ENCODE measurements around the gene ALDH1A2.

ALDH1A2 gene

GRCh38 chr15:57921371-57921770 lies 144.1 kb downstream of the ALDH1A2 start:
- no peak for TF ChIP-seq CTCF (IDR thresholded peaks at IDR 0.05; ENCODE audit: control insufficient read depth, extremely low read depth, insufficient read depth)
- no peak for DNase-seq (ENCODE audit: low read depth)
- H3K4me3 ChIP-seq (ENCODE audit: low read depth, low read length), result no peak overlapping the region

- H3K4me3 ChIP-seq (ENCODE audit: low read depth, low read length), result no peak overlapping the region
- no peak for DNase-seq (ENCODE audit: low read depth)
- TF ChIP-seq CTCF (IDR thresholded peaks at IDR 0.05; ENCODE audit: control insufficient read depth, extremely low read depth, insufficient read depth), result no peak
Measured at GRCh38 chr15:57920911-57921310, 144.6 kb downstream of the ALDH1A2 start.

- no peak overlapping the region for H3K4me3 ChIP-seq (ENCODE audit: low read depth, low read length)
- no peak for TF ChIP-seq CTCF (IDR thresholded peaks at IDR 0.05; ENCODE audit: control insufficient read depth, extremely low read depth, insufficient read depth)
- no peak for DNase-seq (ENCODE audit: low read depth)
Measured at GRCh38 chr15:57919754-57920153, 145.8 kb downstream of the ALDH1A2 start.

GRCh38 chr15:57917998-57918397 lies 147.5 kb downstream of the ALDH1A2 start:
- no peak overlapping the region for H3K4me3 ChIP-seq (ENCODE audit: low read depth, low read length)
- no peak for DNase-seq (ENCODE audit: low read depth)
- TF ChIP-seq CTCF (IDR thresholded peaks at IDR 0.05; ENCODE audit: control insufficient read depth, extremely low read depth, insufficient read depth), result no peak

GRCh38 chr15:57916695-57917094 lies 148.8 kb downstream of the ALDH1A2 start:
- no peak overlapping the region for H3K4me3 ChIP-seq (ENCODE audit: low read depth, low read length)
- no peak for DNase-seq (ENCODE audit: low read depth)
- TF ChIP-seq CTCF (IDR thresholded peaks at IDR 0.05; ENCODE audit: control insufficient read depth, extremely low read depth, insufficient read depth), result no peak

GRCh38 chr15:57915827-57916531 lies 149.5 kb downstream of the ALDH1A2 start:
- H3K4me3 ChIP-seq (ENCODE audit: low read depth, low read length), result no peak overlapping the region
- TF ChIP-seq CTCF (IDR thresholded peaks at IDR 0.05; ENCODE audit: control insufficient read depth, extremely low read depth, insufficient read depth), result no peak
- DNase-seq (ENCODE audit: low read depth), result no peak

All from LNCaP clone FGC (cell line).